HepG2 (cell line): ENCODE data around the gene PFDN1. TPM values are rescaled to one million over a fixed set of nuclear protein-coding genes. Genes with fewer than 3 reads are reported as not detected.

Source experiments
- ATAC-seq: fragments of 200-7000 bp; cut with Tn5 transposase; 3 replicates; pipeline ENCODE4 v1.9.1; 2020; ENCODE audit warnings: mild to moderate bottlenecking, moderate library complexity
- BruUV-seq: library from RNA; stranded (reverse); fragments of 400-500 nt; replicated peaks from 2 replicates; lab custom pipeline; 2021; lab: Mats Ljungman, UMichigan
- CTCF ChIA-PET: fragments of 300-600 bp; formaldehyde crosslinking; extraction: SDS; loops from one replicate; lab custom pipeline; 2021; ENCODE audit warnings: low total read pairs, inconsistent platforms, low intra/inter-chr PET ratio; lab: Yijun Ruan, JAX
- POLR2A ChIA-PET: fragments of 350-600 bp; sonication (Branson Sonifier 250); formaldehyde crosslinking; loops from one replicate; lab custom pipeline; 2020; ENCODE audit warnings: antibody characterized with exemption, inconsistent platforms; lab: Yijun Ruan, JAX
- DNase-seq: peaks from one replicate; pipeline ENCODE4 v3.0.0-alpha.2; 2015; ENCODE audit warnings: low spot score
- FAIRE-seq: peaks from 3 replicates; lab custom pipeline; 2011; peaks lifted over from hg19 to GRCh38; lab: Jason Lieb, UNC
- H2AFZ ChIP-seq: one replicate; pipeline ENCODE4 v1.6.1; 2011; ENCODE audit warnings: low read length, inconsistent platforms
- H3K27ac ChIP-seq: fragments of 300-600 bp; 3 replicates; pipeline ENCODE4 v1.8.0; 2011; ENCODE audit warnings: mixed run types, mild to moderate bottlenecking, mixed read lengths, low read length, inconsistent platforms; ENCODE audit not compliant: insufficient read depth; ENCODE audit errors: extremely low read length
- H3K27me3 ChIP-seq, 2 experiments: fragments of 200-600 bp in 1 of 2; 2 replicates in 1 of 2; 3 replicates in 1 of 2; pipeline versions ENCODE4 v1.6.0 to v1.8.0; 2011; ENCODE audit warnings: low read length in 2 of 2, mild to moderate bottlenecking in 2 of 2, moderate library complexity in 2 of 2, inconsistent platforms in 1 of 2; ENCODE audit not compliant: insufficient read depth in 2 of 2, control insufficient read depth in 1 of 2
- H3K36me3 ChIP-seq, 2 experiments: fragments of 200-600 bp in 1 of 2; replicated peaks in 1 of 2; 2 replicates in 1 of 2; 3 replicates in 1 of 2; pipeline versions ENCODE4 v1.5.1 to v1.8.0; 2011; ENCODE audit warnings: low read length in 2 of 2, inconsistent platforms in 1 of 2; ENCODE audit not compliant: insufficient read depth in 2 of 2, control insufficient read depth in 1 of 2
- H3K4me1 ChIP-seq: 2 replicates; pipeline ENCODE4 v1.5.1; 2012; ENCODE audit warnings: low read length, inconsistent platforms; ENCODE audit not compliant: insufficient read depth
- H3K4me2 ChIP-seq: 2 replicates; pipeline ENCODE4 v1.6.0; 2011; ENCODE audit warnings: low read depth, low read length, inconsistent platforms
- H3K4me3 ChIP-seq, 3 experiments: fragments of 200-600 bp in 1 of 3; sonication (generic), shearing (Covaris generic) in 1 of 3; replicated peaks in 1 of 3; 2 replicates each; pipeline ENCODE4 v1.5.1; 2011 to 2016; ENCODE audit warnings: low read length in 3 of 3, inconsistent platforms in 2 of 3, low read depth in 2 of 3, mild to moderate bottlenecking in 2 of 3, control low read depth in 1 of 3, mixed read lengths in 1 of 3; ENCODE audit not compliant: insufficient read depth in 1 of 3
- H3K79me2 ChIP-seq: one replicate; pipeline ENCODE4 v1.6.1; 2011; ENCODE audit warnings: low read length, inconsistent platforms; ENCODE audit not compliant: insufficient read depth
- H3K9ac ChIP-seq: 2 replicates; pipeline ENCODE4 v1.6.0; 2011; ENCODE audit warnings: mild to moderate bottlenecking, low read depth, low read length, inconsistent platforms; ENCODE audit not compliant: insufficient read depth
- H3K9me3 ChIP-seq: 2 replicates; pipeline ENCODE4 v1.5.1; 2012; ENCODE audit warnings: mild to moderate bottlenecking, low read length
- H4K20me1 ChIP-seq: 2 replicates; pipeline ENCODE4 v1.6.0; 2011; ENCODE audit warnings: inconsistent platforms, mild to moderate bottlenecking, low read length, moderate library complexity; ENCODE audit not compliant: insufficient read depth
- ASH2L ChIP-seq: fragments of 300-600, 200-600 bp; sonication (generic); IDR thresholded peaks from 2 replicates; pipeline ENCODE4 v1.7.0; 2017; ENCODE audit warnings: low read depth, mild to moderate bottlenecking, moderate library complexity, mixed read lengths, low read length; ENCODE audit not compliant: insufficient read length
- DMTF1 ChIP-seq: sonication (generic); formaldehyde crosslinking; IDR thresholded peaks from 2 replicates; pipeline ENCODE4 v1.4.0; 2020; ENCODE audit warnings: mild to moderate bottlenecking, missing genetic modification reagents
- MXD1 ChIP-seq: sonication (generic); formaldehyde crosslinking; IDR thresholded peaks from 2 replicates; pipeline ENCODE4 v1.4.0; 2020; ENCODE audit warnings: mild to moderate bottlenecking, missing genetic modification reagents
- NR2F6 ChIP-seq, 2 experiments: IDR thresholded peaks; 2 replicates each; pipeline ENCODE4 v1.6.1; 2016; ENCODE audit warnings: antibody characterized with exemption in 1 of 2, mild to moderate bottlenecking in 1 of 2
- REL ChIP-seq: sonication (generic); formaldehyde crosslinking; conservative IDR thresholded peaks from 2 replicates; pipeline ENCODE4 v1.8.0; 2022; ENCODE audit warnings: mild to moderate bottlenecking, missing genetic modification reagents, moderate library complexity
- RFXAP ChIP-seq: sonication (generic); formaldehyde crosslinking; IDR thresholded peaks from 2 replicates; pipeline ENCODE4 v1.4.0; 2020; ENCODE audit warnings: missing genetic modification reagents, borderline replicate concordance
- TEAD3 ChIP-seq: optimal IDR thresholded peaks from 2 replicates; pipeline ENCODE3; 2016; ENCODE audit warnings: borderline replicate concordance
- ZNF354B ChIP-seq: sonication (generic); formaldehyde crosslinking; IDR thresholded peaks from 2 replicates; pipeline ENCODE4 v1.8.0; 2022; ENCODE audit warnings: mild to moderate bottlenecking, missing genetic modification reagents
- ZNF569 ChIP-seq: sonication (generic); formaldehyde crosslinking; IDR thresholded peaks from 2 replicates; pipeline ENCODE4 v1.5.0; 2020; ENCODE audit warnings: mild to moderate bottlenecking, missing genetic modification reagents, moderate library complexity, borderline replicate concordance
- ZNF704 ChIP-seq: sonication (generic); formaldehyde crosslinking; IDR thresholded peaks from 2 replicates; pipeline ENCODE4 v1.8.1; 2023; ENCODE audit warnings: mild to moderate bottlenecking, inconsistent platforms, moderate library complexity, missing genetic modification reagents, borderline replicate concordance
- WGBS: methylation state at CpG from one replicate; pipeline ENCODE4 v1.1.6; 2017; ENCODE audit warnings: low lambda C conversion rate; 5-methylcytosine and 5-hydroxymethylcytosine counted together
- in situ Hi-C: cut with HindIII; loops from 2 replicates; pipeline ENCODE4 v1.10.0; 2017; ENCODE audit warnings: low pct_unique_long_range_greater_than_20kb; ENCODE audit not compliant: extremely low pct_ligation_motif_present
- intact Hi-C: fragments of 100-400 bp; cut with micrococcal nuclease; formaldehyde crosslinking; loops from one replicate; pipeline ENCODE4 v1.10.0; 2022; ENCODE audit not compliant: unreplicated experiment
- polyA plus RNA-seq, 8 experiments: library from polyadenylated mRNA; depleted of rRNA in 3 of 8; stranded (reverse) in 7 of 8; unstranded in 1 of 8; fragments of >200 nt; fragmentation: Illumina TruSeq in 4 of 8; extraction: Trizol in 4 of 8; gene quantifications; 2 replicates each; pipeline versions ENCODE4 v1.2.1 to v1.2.3, GENCODE V29; 2011 to 2016; ENCODE audit warnings: low read depth in 4 of 8, missing spikeins in 1 of 8, mixed read lengths in 1 of 8; ENCODE audit not compliant: insufficient read depth in 1 of 8
- total RNA-seq, 5 experiments: library from RNA; depleted of rRNA; stranded (reverse); fragments of >200 nt; fragmentation: Illumina TruSeq; extraction: Trizol; gene quantifications; 2 replicates each; pipeline ENCODE4 v1.2.3, GENCODE V29; 2016; ENCODE audit warnings: low read depth in 1 of 5
- TF ChIP-seq, protein P1 (sequence below), 2 experiments: sonication (generic) in 1 of 2; formaldehyde crosslinking in 1 of 2; IDR thresholded peaks; 2 replicates each; pipeline versions ENCODE4 v1.6.1 to v1.9.0; 2014 to 2022; ENCODE audit warnings: antibody characterized with exemption in 1 of 2, borderline replicate concordance in 1 of 2, inconsistent platforms in 1 of 2, low read depth in 1 of 2, missing genetic modification reagents in 1 of 2

PFDN1 gene
- total and polyA plus RNA-seq, 2 of the 13 experiments (the other 11 are each of a cell fraction or from before 2014, with no cell fraction given) = 67.2 to 70.8 TPM

GRCh38 chr5:140338336-140338735 is 35.4 kb upstream of the PFDN1 start:
- DNase-seq = no peak
- no peaks in the 10 kb centered on the region for H3K27me3 ChIP-seq
- 84% methylated on average over 3 of the region's 3 CpGs for WGBS
- intact Hi-C loops = no loop called here
- ATAC-seq = no peak
- in situ Hi-C loops = no loop called here
- BruUV-seq = no TSS peak
- H3K4me3 ChIP-seq = no peak overlapping the region
- H3K36me3 ChIP-seq = peaks cover 0 to 6% of the 10 kb centered on the region in 2 experiments; a peak in 4 of 5 replicates
- ChIA-PET POLR2A (interaction anchor here (3.3 kb wide), 1 partner anchor 8 kb away, joined by 12 read pairs; the partner anchor contains the start of gene HBEGF), CTCF (no interaction called here)
- no peak overlapping the region for H3K9ac ChIP-seq
- peaks cover 23% of the 10 kb centered on the region for H3K4me1 ChIP-seq
- no peak overlapping the region for H2AFZ ChIP-seq
- FAIRE-seq = no peak
- no peak overlapping the region for H3K4me2 ChIP-seq
- no peaks in the 10 kb centered on the region for H3K79me2 ChIP-seq
- no peaks in the 10 kb centered on the region for H4K20me1 ChIP-seq
- no peak overlapping the region for H3K27ac ChIP-seq
- H3K9me3 ChIP-seq = no peaks in the 10 kb centered on the region
- TF ChIP-seq ZNF704 (CRISPR knock-in tag) (no peak), DMTF1 (CRISPR knock-in tag) (no peak), NR2F6 (IDR thresholded peaks at IDR 0.05) (no peak), NR2F6 (CRISPR knock-in tag; IDR thresholded peaks at IDR 0.05) (no peak), REL (CRISPR knock-in tag) (no peak), MXD1 (CRISPR knock-in tag) (no peak), ZNF569 (CRISPR knock-in tag) (no peak), ASH2L (no peak), RFXAP (CRISPR knock-in tag) (no peak), ZNF354B (CRISPR knock-in tag) (no peak), TEAD3 (no peak)
- TF ChIP-seq, protein P1, sequence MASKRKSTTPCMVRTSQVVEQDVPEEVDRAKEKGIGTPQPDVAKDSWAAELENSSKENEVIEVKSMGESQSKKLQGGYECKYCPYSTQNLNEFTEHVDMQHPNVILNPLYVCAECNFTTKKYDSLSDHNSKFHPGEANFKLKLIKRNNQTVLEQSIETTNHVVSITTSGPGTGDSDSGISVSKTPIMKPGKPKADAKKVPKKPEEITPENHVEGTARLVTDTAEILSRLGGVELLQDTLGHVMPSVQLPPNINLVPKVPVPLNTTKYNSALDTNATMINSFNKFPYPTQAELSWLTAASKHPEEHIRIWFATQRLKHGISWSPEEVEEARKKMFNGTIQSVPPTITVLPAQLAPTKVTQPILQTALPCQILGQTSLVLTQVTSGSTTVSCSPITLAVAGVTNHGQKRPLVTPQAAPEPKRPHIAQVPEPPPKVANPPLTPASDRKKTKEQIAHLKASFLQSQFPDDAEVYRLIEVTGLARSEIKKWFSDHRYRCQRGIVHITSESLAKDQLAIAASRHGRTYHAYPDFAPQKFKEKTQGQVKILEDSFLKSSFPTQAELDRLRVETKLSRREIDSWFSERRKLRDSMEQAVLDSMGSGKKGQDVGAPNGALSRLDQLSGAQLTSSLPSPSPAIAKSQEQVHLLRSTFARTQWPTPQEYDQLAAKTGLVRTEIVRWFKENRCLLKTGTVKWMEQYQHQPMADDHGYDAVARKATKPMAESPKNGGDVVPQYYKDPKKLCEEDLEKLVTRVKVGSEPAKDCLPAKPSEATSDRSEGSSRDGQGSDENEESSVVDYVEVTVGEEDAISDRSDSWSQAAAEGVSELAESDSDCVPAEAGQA (IDR thresholded peaks at IDR 0.05; ENCODE audit: low read depth) = no peak
- TF ChIP-seq, protein P1 (CRISPR knock-in tag; IDR thresholded peaks at IDR 0.05; ENCODE audit: borderline replicate concordance) = no peak
